ENCODE data around the gene ZNF827. TPM values are rescaled to one million over a fixed set of nuclear protein-coding genes. Genes with fewer than 3 reads are reported as not detected.

ZNF827 gene
- total RNA-seq, 1 experiment from 2014 or later = 19.1 TPM

DNA sequence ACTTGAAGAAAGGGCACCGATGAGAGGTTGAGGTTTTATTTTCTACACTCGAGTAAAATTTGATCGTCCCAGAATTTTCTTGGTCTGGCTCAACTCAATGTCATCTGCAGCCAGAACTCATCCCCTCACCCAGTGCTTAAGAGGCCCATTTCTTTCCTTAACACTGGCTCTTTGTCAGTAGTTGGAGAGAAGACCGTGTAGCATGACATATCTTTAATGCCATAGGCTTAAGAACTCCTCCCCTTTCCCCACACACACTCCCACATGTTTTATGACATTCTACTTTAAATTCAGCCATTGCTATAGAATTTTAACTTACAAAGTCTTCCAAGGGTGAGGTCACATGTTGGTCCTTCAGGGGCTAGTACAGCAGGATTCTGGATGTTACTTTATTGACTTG, 44.2 kb upstream of the ZNF827 start:
- no peaks in the 10 kb centered on the region for H3K36me3 ChIP-seq (ENCODE audit: control insufficient read depth in 1 of 2, insufficient read depth in 2 of 2, low read length in 2 of 2)
- no peaks in the 10 kb centered on the region for H3K27me3 ChIP-seq (ENCODE audit: insufficient read depth, low read length)
- ChIA-PET CTCF (no interaction called here), POLR2A (no interaction called here), RAD21 (ENCODE audit: low non-redundant PET in 1 of 2, low total read pairs in 2 of 2, uncharacterized antibody in 2 of 2, unreplicated experiment in 2 of 2) (no interaction called here)
- no peaks in the 10 kb centered on the region for H3K79me2 ChIP-seq (ENCODE audit: insufficient read depth, low read length)
- no peak overlapping the region for H3K4me2 ChIP-seq (ENCODE audit: low read length)
- TF ChIP-seq, protein P1, sequence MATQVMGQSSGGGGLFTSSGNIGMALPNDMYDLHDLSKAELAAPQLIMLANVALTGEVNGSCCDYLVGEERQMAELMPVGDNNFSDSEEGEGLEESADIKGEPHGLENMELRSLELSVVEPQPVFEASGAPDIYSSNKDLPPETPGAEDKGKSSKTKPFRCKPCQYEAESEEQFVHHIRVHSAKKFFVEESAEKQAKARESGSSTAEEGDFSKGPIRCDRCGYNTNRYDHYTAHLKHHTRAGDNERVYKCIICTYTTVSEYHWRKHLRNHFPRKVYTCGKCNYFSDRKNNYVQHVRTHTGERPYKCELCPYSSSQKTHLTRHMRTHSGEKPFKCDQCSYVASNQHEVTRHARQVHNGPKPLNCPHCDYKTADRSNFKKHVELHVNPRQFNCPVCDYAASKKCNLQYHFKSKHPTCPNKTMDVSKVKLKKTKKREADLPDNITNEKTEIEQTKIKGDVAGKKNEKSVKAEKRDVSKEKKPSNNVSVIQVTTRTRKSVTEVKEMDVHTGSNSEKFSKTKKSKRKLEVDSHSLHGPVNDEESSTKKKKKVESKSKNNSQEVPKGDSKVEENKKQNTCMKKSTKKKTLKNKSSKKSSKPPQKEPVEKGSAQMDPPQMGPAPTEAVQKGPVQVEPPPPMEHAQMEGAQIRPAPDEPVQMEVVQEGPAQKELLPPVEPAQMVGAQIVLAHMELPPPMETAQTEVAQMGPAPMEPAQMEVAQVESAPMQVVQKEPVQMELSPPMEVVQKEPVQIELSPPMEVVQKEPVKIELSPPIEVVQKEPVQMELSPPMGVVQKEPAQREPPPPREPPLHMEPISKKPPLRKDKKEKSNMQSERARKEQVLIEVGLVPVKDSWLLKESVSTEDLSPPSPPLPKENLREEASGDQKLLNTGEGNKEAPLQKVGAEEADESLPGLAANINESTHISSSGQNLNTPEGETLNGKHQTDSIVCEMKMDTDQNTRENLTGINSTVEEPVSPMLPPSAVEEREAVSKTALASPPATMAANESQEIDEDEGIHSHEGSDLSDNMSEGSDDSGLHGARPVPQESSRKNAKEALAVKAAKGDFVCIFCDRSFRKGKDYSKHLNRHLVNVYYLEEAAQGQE (IDR thresholded peaks at IDR 0.05; ENCODE audit: low read depth) = no peak
- TF ChIP-seq ELF1 (IDR thresholded peaks at IDR 0.05; ENCODE audit: borderline replicate concordance, low read depth) = no peak
- TF ChIP-seq POLR2A (IDR thresholded peaks at IDR 0.05; ENCODE audit: borderline replicate concordance, extremely low read depth, insufficient read depth, insufficient read length) = no peak
- TF ChIP-seq SIN3A (IDR thresholded peaks at IDR 0.05; ENCODE audit: low read depth) = no peak
- no peak for TF ChIP-seq EZH2phosphoT487 (IDR thresholded peaks at IDR 0.05; ENCODE audit: borderline replicate concordance)
- TF ChIP-seq, protein P2, sequence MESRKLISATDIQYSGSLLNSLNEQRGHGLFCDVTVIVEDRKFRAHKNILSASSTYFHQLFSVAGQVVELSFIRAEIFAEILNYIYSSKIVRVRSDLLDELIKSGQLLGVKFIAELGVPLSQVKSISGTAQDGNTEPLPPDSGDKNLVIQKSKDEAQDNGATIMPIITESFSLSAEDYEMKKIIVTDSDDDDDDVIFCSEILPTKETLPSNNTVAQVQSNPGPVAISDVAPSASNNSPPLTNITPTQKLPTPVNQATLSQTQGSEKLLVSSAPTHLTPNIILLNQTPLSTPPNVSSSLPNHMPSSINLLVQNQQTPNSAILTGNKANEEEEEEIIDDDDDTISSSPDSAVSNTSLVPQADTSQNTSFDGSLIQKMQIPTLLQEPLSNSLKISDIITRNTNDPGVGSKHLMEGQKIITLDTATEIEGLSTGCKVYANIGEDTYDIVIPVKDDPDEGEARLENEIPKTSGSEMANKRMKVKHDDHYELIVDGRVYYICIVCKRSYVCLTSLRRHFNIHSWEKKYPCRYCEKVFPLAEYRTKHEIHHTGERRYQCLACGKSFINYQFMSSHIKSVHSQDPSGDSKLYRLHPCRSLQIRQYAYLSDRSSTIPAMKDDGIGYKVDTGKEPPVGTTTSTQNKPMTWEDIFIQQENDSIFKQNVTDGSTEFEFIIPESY (IDR thresholded peaks at IDR 0.05; ENCODE audit: extremely low read depth, insufficient replicate concordance, low read length) = no peak
- TF ChIP-seq ZNF274 (IDR thresholded peaks at IDR 0.05; ENCODE audit: low read depth, low read length) = no peak
- no peak for TF ChIP-seq FOSL1 (IDR thresholded peaks at IDR 0.05; ENCODE audit: low read depth)
- no peak for TF ChIP-seq TCF7L2 (IDR thresholded peaks at IDR 0.05; ENCODE audit: borderline replicate concordance, extremely low read depth, insufficient read depth, insufficient read length)
- TF ChIP-seq SP1 (IDR thresholded peaks at IDR 0.05; ENCODE audit: low read depth) = no peak
- no peak for TF ChIP-seq YY1 (IDR thresholded peaks at IDR 0.05; ENCODE audit: extremely low read depth, insufficient replicate concordance, low read depth, low read length)
- TF ChIP-seq ZFX (IDR thresholded peaks at IDR 0.05) = no peak
- TF ChIP-seq, protein P3, sequence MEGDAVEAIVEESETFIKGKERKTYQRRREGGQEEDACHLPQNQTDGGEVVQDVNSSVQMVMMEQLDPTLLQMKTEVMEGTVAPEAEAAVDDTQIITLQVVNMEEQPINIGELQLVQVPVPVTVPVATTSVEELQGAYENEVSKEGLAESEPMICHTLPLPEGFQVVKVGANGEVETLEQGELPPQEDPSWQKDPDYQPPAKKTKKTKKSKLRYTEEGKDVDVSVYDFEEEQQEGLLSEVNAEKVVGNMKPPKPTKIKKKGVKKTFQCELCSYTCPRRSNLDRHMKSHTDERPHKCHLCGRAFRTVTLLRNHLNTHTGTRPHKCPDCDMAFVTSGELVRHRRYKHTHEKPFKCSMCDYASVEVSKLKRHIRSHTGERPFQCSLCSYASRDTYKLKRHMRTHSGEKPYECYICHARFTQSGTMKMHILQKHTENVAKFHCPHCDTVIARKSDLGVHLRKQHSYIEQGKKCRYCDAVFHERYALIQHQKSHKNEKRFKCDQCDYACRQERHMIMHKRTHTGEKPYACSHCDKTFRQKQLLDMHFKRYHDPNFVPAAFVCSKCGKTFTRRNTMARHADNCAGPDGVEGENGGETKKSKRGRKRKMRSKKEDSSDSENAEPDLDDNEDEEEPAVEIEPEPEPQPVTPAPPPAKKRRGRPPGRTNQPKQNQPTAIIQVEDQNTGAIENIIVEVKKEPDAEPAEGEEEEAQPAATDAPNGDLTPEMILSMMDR (IDR thresholded peaks at IDR 0.05 in 2 of 3, conservative IDR thresholded peaks at IDR 0.05 in 1 of 3; ENCODE audit: borderline replicate concordance in 1 of 3, insufficient read depth in 1 of 3, low read depth in 2 of 3, low read length in 2 of 3) = no peak
- TF ChIP-seq, protein P4, sequence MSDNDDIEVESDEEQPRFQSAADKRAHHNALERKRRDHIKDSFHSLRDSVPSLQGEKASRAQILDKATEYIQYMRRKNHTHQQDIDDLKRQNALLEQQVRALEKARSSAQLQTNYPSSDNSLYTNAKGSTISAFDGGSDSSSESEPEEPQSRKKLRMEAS (IDR thresholded peaks at IDR 0.05) = no peak
- no peaks in the 10 kb centered on the region for H3K9me3 ChIP-seq (ENCODE audit: control insufficient read depth in 1 of 2, insufficient read depth in 1 of 2, low read depth in 1 of 2, low read length in 2 of 2)
- no peaks in the 10 kb centered on the region for H3K4me1 ChIP-seq (ENCODE audit: control insufficient read depth in 1 of 2, insufficient read depth in 2 of 2, low read length in 2 of 2)
- DNase-seq (ENCODE audit: low read depth, low spot score) = no peak
- no peak overlapping the region for H2AFZ ChIP-seq (ENCODE audit: low read depth, low read length, poor library complexity, severe bottlenecking)
- no peak for ATAC-seq
- BruUV-seq (replicated peaks) = no TSS peak
- intact Hi-C loops (cut with micrococcal nuclease) = no loop called here
- no peak overlapping the region for H3K9ac ChIP-seq (ENCODE audit: low read length)
- H4K20me1 ChIP-seq (ENCODE audit: insufficient read depth) = no peaks in the 10 kb centered on the region
- no peak overlapping the region for H3K4me3 ChIP-seq (replicated peaks in 1 of 2; ENCODE audit: low read depth in 1 of 2, low read length in 2 of 2)
- no peaks in the 10 kb centered on the region for H3K9me2 ChIP-seq (ENCODE audit: insufficient read depth)
- no peak overlapping the region for H3K27ac ChIP-seq (ENCODE audit: low read depth, low read length)

All from HCT116 (cell line).